ENCODE measurements around the gene CNNM2. TPM values are rescaled to one million over a fixed set of nuclear protein-coding genes. Genes with fewer than 3 reads are reported as not detected.

CNNM2 gene
- total RNA-seq, 1 experiment from 2014 or later, result 23.1 TPM

- no peak overlapping the region for H2AFZ ChIP-seq (ENCODE audit: low read depth, low read length, poor library complexity, severe bottlenecking)
- CTCF ChIA-PET, result interaction anchor here (2.6 kb wide), 1 partner anchor 9 kb away, joined by 8 read pairs; the partner anchor contains the start of gene CNNM2
- POLR2A ChIA-PET, result no interaction called here
- no peaks in the 10 kb centered on the region for H3K9me3 ChIP-seq (ENCODE audit: control insufficient read depth in 1 of 2, insufficient read depth in 1 of 2, low read depth in 1 of 2, low read length in 2 of 2)
- DNase-seq (ENCODE audit: low read depth, low spot score) (no peak), ATAC-seq (no peak)
- H4K20me1 ChIP-seq (ENCODE audit: insufficient read depth), result no peaks in the 10 kb centered on the region
- H3K27me3 ChIP-seq (ENCODE audit: insufficient read depth, low read length), result no peaks in the 10 kb centered on the region
- no peak overlapping the region for H3K4me2 ChIP-seq (ENCODE audit: low read length)
- intact Hi-C loops (cut with micrococcal nuclease), result no loop called here
- no peak overlapping the region for H3K9ac ChIP-seq (ENCODE audit: low read length)
- no peaks in the 10 kb centered on the region for H3K9me2 ChIP-seq (ENCODE audit: insufficient read depth)
- TF ChIP-seq ZNF274 (IDR thresholded peaks at IDR 0.05; ENCODE audit: low read depth, low read length) (no peak), ATF3 (IDR thresholded peaks at IDR 0.05) (no peak), POLR2A (IDR thresholded peaks at IDR 0.05; ENCODE audit: borderline replicate concordance, extremely low read depth, insufficient read depth, insufficient read length) (no peak), CTCF (IDR thresholded peaks at IDR 0.05 in 2 of 3, conservative IDR thresholded peaks at IDR 0.05 in 1 of 3; ENCODE audit: borderline replicate concordance in 1 of 3, insufficient read depth in 1 of 3, low read depth in 2 of 3, low read length in 2 of 3) (no peak), ELF1 (IDR thresholded peaks at IDR 0.05; ENCODE audit: borderline replicate concordance, low read depth) (no peak), SRF (IDR thresholded peaks at IDR 0.05; ENCODE audit: low read depth) (no peak), YY1 (IDR thresholded peaks at IDR 0.05; ENCODE audit: extremely low read depth, insufficient replicate concordance, low read depth, low read length) (no peak), TCF7L2 (IDR thresholded peaks at IDR 0.05; ENCODE audit: borderline replicate concordance, extremely low read depth, insufficient read depth, insufficient read length) (no peak), REST (IDR thresholded peaks at IDR 0.05; ENCODE audit: low read depth) (no peak), ZBTB33 (IDR thresholded peaks at IDR 0.05; ENCODE audit: extremely low read depth, insufficient replicate concordance, low read length) (no peak), MAX (IDR thresholded peaks at IDR 0.05) (no peak)
- no TSS peak for BruUV-seq (replicated peaks)
- peaks cover 13% of the 10 kb centered on the region; the same call in 1 of the 2 replicates for H3K79me2 ChIP-seq (ENCODE audit: insufficient read depth, low read length)
- H3K27ac ChIP-seq (ENCODE audit: low read depth, low read length), result no peak overlapping the region
- RAD21 ChIA-PET (ENCODE audit: low non-redundant PET in 1 of 2, low total read pairs in 2 of 2, uncharacterized antibody in 2 of 2, unreplicated experiment in 2 of 2), result no interaction called here
- H3K4me1 ChIP-seq (ENCODE audit: control insufficient read depth in 1 of 2, insufficient read depth in 2 of 2, low read length in 2 of 2), result no peaks in the 10 kb centered on the region
- no peak overlapping the region for H3K4me3 ChIP-seq (replicated peaks in 1 of 2; ENCODE audit: low read depth in 1 of 2, low read length in 2 of 2)
- no peaks in the 10 kb centered on the region for H3K36me3 ChIP-seq (ENCODE audit: control insufficient read depth in 1 of 2, insufficient read depth in 2 of 2, low read length in 2 of 2)
These were observed 8.7 kb downstream of the CNNM2 start for GRCh38 chr10:102926842-102927241.
